Forelimb muscle (tissue), 1 donor: ENCODE results near the gene UBAP1L. TPM values are rescaled to one million over a fixed set of nuclear protein-coding genes. Genes with fewer than 3 reads are reported as not detected.
"Not testable (repeated sequence)": the region's sequence is repeated elsewhere in the genome, so short reads cannot be mapped to it uniquely, and the experiment has no call there.

Experiments used
- DNase-seq: peaks from one replicate; pipeline ENCODE4 v3.0.0-alpha.2; 2013; ENCODE audit warnings: low read depth
- polyA plus RNA-seq: library from polyadenylated mRNA; unstranded; fragments of 120-200 nt; gene quantifications from one replicate; pipeline ENCODE4 v1.2.1, GENCODE V29; 2013; ENCODE audit not compliant: insufficient read length

Gene UBAP1L
- polyA plus RNA-seq, 1 donor, result 4.8 TPM

- no peak for DNase-seq
These were observed 70.1 kb downstream of the UBAP1L start, which contains the start of gene SLC51B for GRCh38 chr15:65044724-65045481. SLC51B (plus strand) TSS chr15:65045387; CDS start chr15:65050005, 4,618 bp downstream.

- DNase-seq, result not testable (repeated sequence)
These were observed 70.8 kb downstream of the UBAP1L start for GRCh38 chr15:65044218-65044617.

GRCh38 chr15:65042776-65043327 lies 72.1 kb downstream of the UBAP1L start:
- DNase-seq, result no peak

Other genes starting within 250 kb of the UBAP1L start
- gene ANKDD1A, start 203.3 kb downstream of the UBAP1L start, polyA plus RNA-seq, result 6.1 TPM
- gene SPG21, start 125.3 kb downstream of the UBAP1L start, polyA plus RNA-seq, result 84.3 TPM
- gene MTFMT, start 85.6 kb downstream of the UBAP1L start, polyA plus RNA-seq, result 8.5 TPM
- gene SLC51B, start 69.8 kb downstream of the UBAP1L start, polyA plus RNA-seq, result 1.3 TPM
- 12.7 TPM for gene RASL12, start 47.2 kb downstream of the UBAP1L start, polyA plus RNA-seq
- 2.0 TPM for gene KBTBD13, start 38.5 kb downstream of the UBAP1L start, polyA plus RNA-seq
- 19.5 TPM for gene PDCD7, start 18.6 kb upstream of the UBAP1L start, polyA plus RNA-seq
- 39.5 TPM for gene CLPX, start 70.1 kb upstream of the UBAP1L start, polyA plus RNA-seq
- gene CILP, start 96.3 kb upstream of the UBAP1L start, polyA plus RNA-seq, result 22.1 TPM
- gene PARP16, start 171.7 kb upstream of the UBAP1L start, polyA plus RNA-seq, result 13.0 TPM
- gene RNU5A-1, start 180.9 kb upstream of the UBAP1L start, polyA plus RNA-seq, result not detected
- gene RNU5B-1, start 189.5 kb upstream of the UBAP1L start, polyA plus RNA-seq, result not detected